K562 (cell line): ENCODE measurements around the gene FGF23.

Source experiments
- CBX5 ChIP-seq: IDR thresholded peaks from 2 replicates; pipeline ENCODE4 v1.6.1; 2014; ENCODE audit warnings: low read depth, borderline replicate concordance
- CTCF ChIP-seq, 3 experiments: IDR thresholded peaks in 2 of 3; conservative IDR thresholded peaks in 1 of 3; 2 replicates each; pipeline ENCODE4 v1.5.1; 2011 to 2012; ENCODE audit warnings: low read length in 3 of 3, mild to moderate bottlenecking in 3 of 3, control low read depth in 2 of 3, improper control_type of control experiment in 1 of 3, inconsistent platforms in 1 of 3, low read depth in 1 of 3, mixed read lengths in 1 of 3, moderate library complexity in 1 of 3; ENCODE audit not compliant: insufficient read depth in 2 of 3
- HMGN3 ChIP-seq: IDR thresholded peaks from 2 replicates; pipeline ENCODE4 v1.6.1; 2011; ENCODE audit warnings: borderline replicate concordance, low read depth, mild to moderate bottlenecking, mixed read lengths, low read length; ENCODE audit not compliant: insufficient read length; ENCODE audit errors: extremely low read depth
- NR1H2 ChIP-seq: sonication (generic); formaldehyde crosslinking; IDR thresholded peaks from 2 replicates; pipeline ENCODE4 v1.4.0; 2020; ENCODE audit warnings: mild to moderate bottlenecking, missing genetic modification reagents
- POLR2A ChIP-seq: fragments of 450-650 bp; conservative IDR thresholded peaks from 2 replicates; pipeline ENCODE4 v1.6.1; 2016
- TRIM28 ChIP-seq: fragments of 450-650 bp; IDR thresholded peaks from 2 replicates; pipeline ENCODE4 v1.6.1; 2017
- ZNF174 ChIP-seq: fragments of 250-450 bp; sonication (Bioruptor Pico); IDR thresholded peaks from 2 replicates; pipeline ENCODE4 v1.4.0; 2020; ENCODE audit warnings: mild to moderate bottlenecking
- ZNF274 ChIP-seq: IDR thresholded peaks from 2 replicates; pipeline ENCODE4 v1.6.1; 2011; ENCODE audit warnings: low read depth, mild to moderate bottlenecking, low read length, moderate library complexity, borderline replicate concordance
- ZNF354B ChIP-seq: fragments of 250-450 bp; sonication (Bioruptor Pico); IDR thresholded peaks from 2 replicates; pipeline ENCODE4 v1.4.0; 2020

- TF ChIP-seq CBX5: no peak
- TF ChIP-seq CTCF (IDR thresholded peaks at IDR 0.05 in 2 of 3, conservative IDR thresholded peaks at IDR 0.05 in 1 of 3; ENCODE audit: insufficient read depth in 2 of 3, low read depth in 1 of 3, low read length in 3 of 3): no peak
- no peak for TF ChIP-seq TRIM28
- TF ChIP-seq NR1H2 (CRISPR knock-in tag): no peak
- no peak for TF ChIP-seq ZNF354B
- no peak for TF ChIP-seq ZNF274
- no peak for TF ChIP-seq HMGN3
- TF ChIP-seq ZNF174: no peak
- no peak for TF ChIP-seq POLR2A
Measured at GRCh38 chr12:4393211-4393610, 13.7 kb upstream of the FGF23 start.
